Cardiac muscle cell (in vitro differentiated cells and primary cell): ENCODE measurements around the gene ROM1. TPM values are rescaled to one million over a fixed set of nuclear protein-coding genes. Genes with fewer than 3 reads are reported as not detected.
"Not testable (repeated sequence)": the region's sequence is repeated elsewhere in the genome, so short reads cannot be mapped to it uniquely, and the experiment has no call there.

Source experiments
- DNase-seq, 2 donors: peaks; one replicate each; pipeline versions ENCODE4 v3.0.0 to v3.0.0-alpha.2; 2010 to 2017; ENCODE audit warnings: low read depth in 1 of 2, low spot score in 1 of 2
- H3K27ac ChIP-seq: fragments of 200-600 bp; sonication (generic); 2 replicates; pipeline ENCODE4 v1.5.1; 2016
- H3K27me3 ChIP-seq: fragments of 200-600 bp; sonication (generic); 2 replicates; pipeline ENCODE4 v1.6.0; 2016; ENCODE audit warnings: control low read depth
- H3K36me3 ChIP-seq: fragments of 200-600 bp; sonication (generic); 2 replicates; pipeline ENCODE4 v1.5.1; 2016; ENCODE audit warnings: control low read depth
- H3K4me1 ChIP-seq: fragments of 200-600 bp; sonication (generic); 2 replicates; pipeline ENCODE4 v1.8.1; 2017; ENCODE audit warnings: low read depth, mild to moderate bottlenecking, mixed run types
- H3K4me3 ChIP-seq: fragments of 200-600 bp; sonication (generic); 2 replicates; pipeline ENCODE4 v1.5.1; 2016; ENCODE audit warnings: mild to moderate bottlenecking
- H3K9me3 ChIP-seq: fragments of 200-600 bp; sonication (generic); 2 replicates; pipeline ENCODE4 v1.5.1; 2017; ENCODE audit warnings: low read depth, mild to moderate bottlenecking, control low read depth
- polyA plus RNA-seq: library from polyadenylated mRNA; unstranded; fragments of >200 nt; fragmentation: Nextera tagmentation; extraction: Ambion mirVana; gene quantifications from 2 replicates; pipeline ENCODE4 v1.2.1, GENCODE V29; 2016
- total RNA-seq: library from RNA; depleted of rRNA; stranded (reverse); fragments of >200 nt; gene quantifications from 2 replicates; pipeline ENCODE4 v1.2.3, GENCODE V29; 2016
- TF ChIP-seq, protein P1 (sequence below): IDR thresholded peaks from 2 replicates; pipeline ENCODE4 v1.5.1; 2012; ENCODE audit warnings: low read depth, mild to moderate bottlenecking, low read length

Gene ROM1, protein sequence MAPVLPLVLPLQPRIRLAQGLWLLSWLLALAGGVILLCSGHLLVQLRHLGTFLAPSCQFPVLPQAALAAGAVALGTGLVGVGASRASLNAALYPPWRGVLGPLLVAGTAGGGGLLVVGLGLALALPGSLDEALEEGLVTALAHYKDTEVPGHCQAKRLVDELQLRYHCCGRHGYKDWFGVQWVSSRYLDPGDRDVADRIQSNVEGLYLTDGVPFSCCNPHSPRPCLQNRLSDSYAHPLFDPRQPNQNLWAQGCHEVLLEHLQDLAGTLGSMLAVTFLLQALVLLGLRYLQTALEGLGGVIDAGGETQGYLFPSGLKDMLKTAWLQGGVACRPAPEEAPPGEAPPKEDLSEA
- total RNA-seq = 3.3 and 3.5 TPM in 2 replicates
- polyA plus RNA-seq = 6.9 and 7.9 TPM in 2 replicates

DNA sequence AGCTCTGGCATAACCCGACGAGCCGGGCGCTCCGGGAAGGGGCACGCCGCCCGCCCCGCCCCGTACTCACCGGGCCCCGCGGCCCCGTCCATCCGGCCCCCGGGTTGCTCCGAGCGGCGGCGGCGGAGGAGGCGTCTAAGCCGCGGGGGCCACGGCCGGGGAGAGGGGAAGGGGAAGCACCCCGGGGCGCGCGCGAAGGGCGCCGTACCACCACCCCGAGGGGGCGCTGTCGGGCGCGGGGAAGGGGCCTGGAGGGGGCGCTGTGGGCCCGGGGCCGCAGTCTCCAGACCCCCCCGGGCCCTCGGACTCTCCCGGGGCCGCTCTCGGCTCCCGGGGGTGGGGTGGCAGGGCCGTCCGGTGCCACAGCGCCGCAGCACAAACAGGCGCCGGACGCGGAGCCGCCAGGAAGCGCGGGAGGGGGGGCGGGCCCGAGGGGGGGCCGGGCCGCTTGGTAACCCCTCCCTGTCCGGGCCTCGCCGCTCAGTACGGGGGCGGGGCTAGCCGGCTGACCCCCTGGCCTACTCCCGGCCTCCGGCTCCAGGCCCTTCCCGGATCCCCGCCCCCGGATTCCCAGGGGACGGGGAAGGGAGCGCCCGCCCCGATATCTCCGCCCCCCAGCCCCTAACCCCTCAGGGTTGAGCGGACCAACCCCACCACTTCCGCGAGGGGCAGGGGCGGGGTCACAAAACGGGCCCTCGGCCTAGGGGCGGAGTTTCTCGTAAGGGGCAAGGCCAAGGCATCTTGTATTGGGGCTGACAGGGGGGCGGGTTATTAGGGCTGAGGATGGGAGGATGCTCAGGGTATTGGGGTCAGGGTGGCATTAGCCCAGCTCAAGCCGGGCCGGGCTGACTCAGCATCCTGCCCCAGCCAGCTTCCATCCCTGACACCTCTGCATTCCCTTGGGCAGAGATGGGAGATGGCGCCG is at the start of gene ROM1, which contains the start of gene EML3:
ROM1 (plus strand) TSS at position 892 of the 925 bp plus-strand sequence; CDS start at position 917, 25 bp downstream.
EML3 (minus strand) TSS at position 410 of the 925 bp plus-strand sequence; CDS start at position 92, 318 bp downstream.
- Histone ChIP-seq H3K36me3 (no peaks in the 10 kb centered on the region), H3K27me3 (no peaks in the 10 kb centered on the region), H3K4me1 (no peaks in the 10 kb centered on the region), H3K9me3 (no peaks in the 10 kb centered on the region), H3K27ac (peak within 1 kb of the TSS; percentile 76), H3K4me3 (peak within 1 kb of the TSS; percentile 55)
- peak; percentile 90 to 97 for DNase-seq
- TF ChIP-seq, protein P1, sequence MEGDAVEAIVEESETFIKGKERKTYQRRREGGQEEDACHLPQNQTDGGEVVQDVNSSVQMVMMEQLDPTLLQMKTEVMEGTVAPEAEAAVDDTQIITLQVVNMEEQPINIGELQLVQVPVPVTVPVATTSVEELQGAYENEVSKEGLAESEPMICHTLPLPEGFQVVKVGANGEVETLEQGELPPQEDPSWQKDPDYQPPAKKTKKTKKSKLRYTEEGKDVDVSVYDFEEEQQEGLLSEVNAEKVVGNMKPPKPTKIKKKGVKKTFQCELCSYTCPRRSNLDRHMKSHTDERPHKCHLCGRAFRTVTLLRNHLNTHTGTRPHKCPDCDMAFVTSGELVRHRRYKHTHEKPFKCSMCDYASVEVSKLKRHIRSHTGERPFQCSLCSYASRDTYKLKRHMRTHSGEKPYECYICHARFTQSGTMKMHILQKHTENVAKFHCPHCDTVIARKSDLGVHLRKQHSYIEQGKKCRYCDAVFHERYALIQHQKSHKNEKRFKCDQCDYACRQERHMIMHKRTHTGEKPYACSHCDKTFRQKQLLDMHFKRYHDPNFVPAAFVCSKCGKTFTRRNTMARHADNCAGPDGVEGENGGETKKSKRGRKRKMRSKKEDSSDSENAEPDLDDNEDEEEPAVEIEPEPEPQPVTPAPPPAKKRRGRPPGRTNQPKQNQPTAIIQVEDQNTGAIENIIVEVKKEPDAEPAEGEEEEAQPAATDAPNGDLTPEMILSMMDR = peak; percentile 74

DNA sequence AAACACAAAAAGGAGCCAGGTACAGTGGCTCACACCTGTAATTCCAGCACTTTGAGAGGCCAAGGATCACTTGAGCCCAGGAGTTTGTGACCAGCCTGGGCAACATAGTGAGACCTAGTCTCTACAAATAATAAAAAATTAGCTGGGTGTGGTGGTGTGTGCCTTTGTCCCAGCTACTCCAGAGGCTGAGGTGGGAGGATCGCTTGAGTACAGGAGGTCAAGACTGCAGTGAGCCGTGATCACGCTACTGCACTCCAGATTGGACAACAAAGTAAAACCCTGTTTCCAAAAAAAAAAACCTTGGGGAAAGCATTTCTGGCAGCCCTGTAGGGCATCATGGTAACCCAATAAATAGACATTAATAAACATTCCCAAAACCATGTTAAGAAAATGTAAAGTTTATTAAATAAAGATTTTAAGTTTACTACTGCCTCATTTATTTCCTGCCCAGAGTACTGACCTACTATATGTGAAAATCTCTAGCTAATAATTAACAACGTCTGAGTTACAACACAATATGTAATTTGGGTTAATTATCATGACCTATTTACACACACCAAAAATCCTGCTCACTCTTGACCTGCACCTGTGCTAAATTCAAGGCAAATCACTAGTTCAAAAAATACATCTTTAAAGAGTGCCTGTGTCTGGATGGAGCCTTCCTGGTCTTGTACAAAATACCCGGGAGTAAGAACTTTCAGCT is 47.8 kb upstream of the ROM1 start:
- DNase-seq = no peak
- peaks cover 9% of the 10 kb centered on the region for H3K4me1 ChIP-seq
- H3K27ac ChIP-seq = peak overlapping the region; percentile 18
- peaks cover 67% of the 10 kb centered on the region for H3K36me3 ChIP-seq
- TF ChIP-seq, protein P1 = no peak
- no peaks in the 10 kb centered on the region for H3K27me3 ChIP-seq
- no peaks in the 10 kb centered on the region for H3K9me3 ChIP-seq
- no peak overlapping the region for H3K4me3 ChIP-seq

DNA sequence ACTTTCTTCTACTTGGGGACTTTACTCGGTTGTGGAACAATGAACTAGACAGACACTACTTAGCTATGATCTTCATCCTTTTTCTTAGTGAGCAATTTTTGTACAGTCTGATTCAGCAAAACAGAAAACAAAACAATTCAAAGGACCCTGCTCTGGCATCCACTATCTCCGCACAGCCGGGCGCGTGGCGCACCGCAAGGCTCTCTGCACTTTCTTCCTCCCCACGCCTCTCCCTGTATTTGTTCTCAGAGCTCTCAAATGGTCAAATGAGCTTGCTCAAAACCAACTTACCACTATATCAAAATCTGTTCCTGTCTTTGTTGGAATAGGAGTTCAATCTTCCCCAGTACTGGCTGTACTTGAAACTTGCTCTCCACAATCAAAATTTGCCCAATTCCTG is 46.8 kb upstream of the ROM1 start:
- Histone ChIP-seq H3K9me3 (no peaks in the 10 kb centered on the region), H3K4me3 (no peak overlapping the region), H3K27ac (no peak overlapping the region), H3K4me1 (peaks cover 8% of the 10 kb centered on the region), H3K27me3 (no peaks in the 10 kb centered on the region), H3K36me3 (peaks cover 76% of the 10 kb centered on the region)
- TF ChIP-seq, protein P1 = no peak
- no peak for DNase-seq

DNA sequence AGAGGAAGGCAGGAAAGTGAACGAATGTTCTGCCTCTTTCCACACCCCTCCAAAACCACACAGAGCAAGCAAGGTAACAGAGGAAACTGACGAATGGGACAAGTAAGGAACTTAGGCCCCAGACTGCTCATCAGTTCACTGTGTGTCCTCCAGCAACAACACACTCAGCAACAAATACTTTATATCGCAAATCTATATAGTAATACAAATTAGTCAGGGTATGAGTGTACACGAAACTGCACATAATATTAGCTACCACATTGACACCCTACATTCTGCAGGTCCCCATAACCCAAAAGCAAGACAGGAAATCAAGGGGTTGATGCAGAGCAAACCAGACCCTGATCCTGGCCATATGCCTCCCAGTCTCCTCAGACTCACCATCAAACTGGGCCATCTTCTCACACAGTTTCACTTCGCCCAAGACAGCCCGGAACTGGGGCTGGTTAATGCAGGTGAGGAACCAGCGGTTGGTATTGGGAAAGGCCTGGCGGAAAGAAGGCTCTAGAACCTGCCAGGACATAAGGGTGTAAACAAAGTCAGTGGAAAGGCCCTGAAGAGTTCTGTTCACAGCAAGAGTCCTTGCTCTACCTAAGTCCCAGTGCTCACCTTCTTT is 45.9 kb upstream of the ROM1 start:
- Histone ChIP-seq H3K36me3 (peaks cover 82% of the 10 kb centered on the region), H3K27ac (no peak overlapping the region), H3K4me1 (peaks cover 2% of the 10 kb centered on the region), H3K4me3 (no peak overlapping the region), H3K9me3 (no peaks in the 10 kb centered on the region), H3K27me3 (no peaks in the 10 kb centered on the region)
- no peak for DNase-seq
- TF ChIP-seq, protein P1 = no peak

DNA sequence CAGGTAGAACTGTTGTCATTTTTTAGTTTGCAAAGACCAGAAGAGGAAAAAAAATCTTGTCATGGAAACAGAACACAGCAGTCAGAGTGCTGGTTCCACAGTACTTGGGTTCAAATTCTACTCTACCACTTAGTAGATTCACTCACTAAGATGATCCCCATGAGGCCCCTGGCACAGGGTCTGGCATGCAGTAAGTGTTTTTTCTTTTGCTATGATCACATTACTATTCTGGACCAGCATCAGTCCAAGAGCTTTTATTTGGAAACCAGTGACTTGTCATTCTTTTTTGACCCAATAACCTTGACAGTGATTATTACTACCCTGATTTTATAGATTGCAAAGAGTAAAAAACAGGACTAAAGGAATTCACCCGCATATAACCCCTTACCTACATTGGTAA is 43.4 kb upstream of the ROM1 start:
- TF ChIP-seq, protein P1 = no peak
- H3K36me3 ChIP-seq = peaks cover 68% of the 10 kb centered on the region
- DNase-seq = no peak
- no peaks in the 10 kb centered on the region for H3K27me3 ChIP-seq
- H3K27ac ChIP-seq = no peak overlapping the region
- no peak overlapping the region for H3K4me3 ChIP-seq
- H3K9me3 ChIP-seq = no peaks in the 10 kb centered on the region
- H3K4me1 ChIP-seq = peaks cover 6% of the 10 kb centered on the region

DNA sequence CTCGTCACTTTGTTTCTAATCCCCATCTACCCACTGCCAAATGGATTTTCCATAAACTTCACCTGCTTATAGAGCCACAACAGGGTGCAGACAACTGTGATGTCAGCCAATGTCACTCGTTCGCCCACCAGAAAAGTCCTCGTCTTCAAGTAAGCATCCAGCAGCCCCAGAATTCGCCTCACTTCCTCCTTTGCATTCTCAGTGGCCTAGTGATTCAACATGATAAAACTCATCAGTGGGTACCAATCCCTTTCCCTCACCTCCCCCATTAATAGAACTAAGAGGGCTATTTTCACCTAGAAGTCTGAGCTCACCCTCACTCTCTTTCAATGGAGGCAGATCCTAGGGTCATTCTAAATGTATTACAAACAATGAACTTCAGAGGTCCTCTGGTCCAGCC is 42.2 kb upstream of the ROM1 start:
- peaks cover 59% of the 10 kb centered on the region for H3K36me3 ChIP-seq
- not testable (repeated sequence) for H3K27me3 ChIP-seq, H3K9me3 ChIP-seq, H3K27ac ChIP-seq, H3K4me3 ChIP-seq, H3K4me1 ChIP-seq, DNase-seq

DNA sequence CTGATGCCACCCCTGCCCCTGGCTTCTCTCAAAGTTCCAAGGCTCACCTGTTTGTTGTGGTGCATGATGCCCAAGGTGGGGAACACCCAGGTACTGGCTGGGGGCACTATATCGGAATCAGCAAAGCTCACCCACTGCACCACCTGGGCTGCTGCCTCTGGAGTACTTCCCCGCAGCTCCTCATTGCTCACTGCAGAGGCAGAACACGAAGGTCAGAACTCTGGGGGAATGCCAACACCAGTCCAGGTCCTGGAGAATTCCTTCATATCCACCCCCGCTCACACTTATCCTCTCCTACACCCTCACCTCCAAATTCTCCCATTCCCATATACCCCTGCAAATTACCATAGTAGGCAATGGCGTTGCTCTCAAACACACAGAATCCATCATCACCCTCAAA is 41.6 kb upstream of the ROM1 start:
- H3K27ac ChIP-seq = peak overlapping the region; percentile 53
- H3K9me3 ChIP-seq, H3K4me1 ChIP-seq, DNase-seq, H3K27me3 ChIP-seq, H3K4me3 ChIP-seq: not testable (repeated sequence)
- peaks cover 56% of the 10 kb centered on the region for H3K36me3 ChIP-seq
